Tibial artery (tissue), 4 donors: Measurements from ENCODE around the gene CPOX.

Source experiments
- DNase-seq, 2 donors: peaks; one replicate each; pipeline ENCODE4 v3.0.0-alpha.2; 2019
- H3K27ac ChIP-seq, 2 donors: fragments of 200-600 bp; sonication (generic) in 1 of 2; 1 replicate in 1 of 2; 2 replicates in 1 of 2; pipeline ENCODE4 v1.5.1; 2018 to 2019; ENCODE audit warnings: mild to moderate bottlenecking in 1 of 2
- H3K27me3 ChIP-seq, 2 donors: fragments of 200-600 bp; sonication (generic) in 1 of 2; one replicate each; pipeline versions ENCODE4 v1.5.1 to v1.6.0; 2016 to 2019
- H3K36me3 ChIP-seq, 3 donors: fragments of 200-600 bp; sonication (generic) in 2 of 3; one replicate each; pipeline ENCODE4 v1.5.1; 2016 to 2019; ENCODE audit warnings: mild to moderate bottlenecking in 2 of 3
- H3K4me1 ChIP-seq, 4 donors: fragments of 200-600 bp; sonication (generic) in 2 of 4; 1 replicate in 3 of 4; 2 replicates in 1 of 4; pipeline ENCODE4 v1.5.1; 2016 to 2019
- H3K4me3 ChIP-seq, 2 donors: fragments of 200-600 bp; sonication (generic) in 1 of 2; 1 replicate in 1 of 2; 2 replicates in 1 of 2; pipeline ENCODE4 v1.5.1; 2018 to 2019; ENCODE audit warnings: mild to moderate bottlenecking in 2 of 2
- H3K9me3 ChIP-seq, 3 donors: fragments of 200-600 bp; sonication (generic) in 1 of 3; one replicate each; pipeline ENCODE4 v1.5.1; 2016 to 2019
- intact Hi-C: fragments of 100-400 bp; cut with DNase I; formaldehyde crosslinking; loops from one replicate; pipeline ENCODE4 v1.15.0; 2023; ENCODE audit warnings: low total_unique reads
- TF ChIP-seq, protein P1 (sequence below), 2 experiments: fragments of 200-600 bp in 1 of 2; fragments of 450-650 bp in 1 of 2; IDR thresholded peaks; one replicate each; pipeline ENCODE4 v1.5.1; 2017 to 2019; ENCODE audit warnings: antibody characterized with exemption in 2 of 2, mild to moderate bottlenecking in 1 of 2, moderate library complexity in 1 of 2

The CPOX gene

DNA sequence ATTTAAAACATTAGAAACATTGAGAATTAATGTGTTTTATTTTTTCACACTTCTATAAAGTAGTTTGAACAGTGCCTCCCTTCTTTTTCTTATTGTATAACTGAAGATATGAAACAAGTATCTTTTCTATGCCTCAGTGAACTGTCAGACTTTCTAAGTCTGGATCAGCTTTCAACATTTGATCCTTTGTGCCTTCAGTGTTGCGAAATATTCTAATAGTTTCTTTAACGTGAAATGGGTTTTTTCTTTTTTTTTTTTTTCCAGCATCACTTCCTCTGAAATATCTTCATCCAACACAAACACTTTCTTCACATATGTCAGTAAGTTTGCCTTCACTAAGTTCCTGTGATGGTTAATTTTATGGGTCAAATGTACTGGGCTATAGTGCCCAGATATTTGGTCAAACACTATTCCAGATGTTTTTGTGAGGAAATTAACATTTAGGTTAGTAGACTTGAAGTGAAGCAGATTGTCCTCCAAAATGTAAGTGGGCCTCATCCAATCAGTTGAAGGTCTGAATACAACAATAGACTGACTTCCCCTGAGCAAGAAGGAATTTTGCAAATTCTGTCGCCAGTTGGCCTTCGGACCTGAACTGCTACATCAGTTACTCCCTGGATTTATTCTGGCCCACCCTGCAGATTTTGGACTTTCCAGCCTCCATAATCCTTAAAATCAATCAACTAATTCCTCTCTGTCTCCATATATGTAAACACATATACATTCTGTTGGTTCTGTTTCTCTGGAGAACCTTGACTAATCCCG, 6.4 kb upstream of the CPOX start:
- DNase-seq: no peak
- TF ChIP-seq, protein P1, sequence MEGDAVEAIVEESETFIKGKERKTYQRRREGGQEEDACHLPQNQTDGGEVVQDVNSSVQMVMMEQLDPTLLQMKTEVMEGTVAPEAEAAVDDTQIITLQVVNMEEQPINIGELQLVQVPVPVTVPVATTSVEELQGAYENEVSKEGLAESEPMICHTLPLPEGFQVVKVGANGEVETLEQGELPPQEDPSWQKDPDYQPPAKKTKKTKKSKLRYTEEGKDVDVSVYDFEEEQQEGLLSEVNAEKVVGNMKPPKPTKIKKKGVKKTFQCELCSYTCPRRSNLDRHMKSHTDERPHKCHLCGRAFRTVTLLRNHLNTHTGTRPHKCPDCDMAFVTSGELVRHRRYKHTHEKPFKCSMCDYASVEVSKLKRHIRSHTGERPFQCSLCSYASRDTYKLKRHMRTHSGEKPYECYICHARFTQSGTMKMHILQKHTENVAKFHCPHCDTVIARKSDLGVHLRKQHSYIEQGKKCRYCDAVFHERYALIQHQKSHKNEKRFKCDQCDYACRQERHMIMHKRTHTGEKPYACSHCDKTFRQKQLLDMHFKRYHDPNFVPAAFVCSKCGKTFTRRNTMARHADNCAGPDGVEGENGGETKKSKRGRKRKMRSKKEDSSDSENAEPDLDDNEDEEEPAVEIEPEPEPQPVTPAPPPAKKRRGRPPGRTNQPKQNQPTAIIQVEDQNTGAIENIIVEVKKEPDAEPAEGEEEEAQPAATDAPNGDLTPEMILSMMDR (IDR thresholded peaks at IDR 0.05): no peak
- no peaks in the 10 kb centered on the region for H3K27me3 ChIP-seq
- no peak overlapping the region for H3K4me3 ChIP-seq
- H3K27ac ChIP-seq: no peak overlapping the region
- no peaks in the 10 kb centered on the region for H3K4me1 ChIP-seq
- H3K9me3 ChIP-seq: no peaks in the 10 kb centered on the region
- intact Hi-C loops: loop anchor here (10.0 kb wide), 1 partner anchor 395 kb away; no protein-coding TSS in a partner anchor
- H3K36me3 ChIP-seq: no peaks in the 10 kb centered on the region

DNA sequence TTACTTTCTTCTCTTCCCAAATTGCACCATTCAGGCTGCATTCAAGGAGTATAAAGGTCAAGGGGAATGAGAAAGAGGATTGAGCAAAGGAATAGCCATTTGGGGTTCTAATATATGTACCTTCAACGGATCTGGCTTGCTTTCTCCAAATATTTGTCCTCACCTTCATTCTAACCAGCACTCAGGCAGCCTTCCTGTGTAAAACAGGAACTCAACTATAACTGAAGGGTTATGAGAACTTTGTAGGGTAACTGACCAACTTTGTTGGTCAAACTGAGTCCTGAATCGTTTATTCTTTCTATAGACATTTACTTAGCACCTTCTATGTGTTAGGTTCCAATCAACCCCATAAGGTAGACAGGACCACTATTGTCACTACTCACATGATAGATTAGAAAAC, 5.1 kb upstream of the CPOX start:
- no peak for DNase-seq
- Histone ChIP-seq H3K27me3 (no peaks in the 10 kb centered on the region), H3K4me3 (no peak overlapping the region), H3K36me3 (no peaks in the 10 kb centered on the region), H3K27ac (no peak overlapping the region), H3K4me1 (peaks cover 0 to 4% (median 0%) of the 10 kb centered on the region in 4 donors), H3K9me3 (no peaks in the 10 kb centered on the region)
- TF ChIP-seq, protein P1 (IDR thresholded peaks at IDR 0.05): no peak
- intact Hi-C loops: loop anchor here (10.0 kb wide), 1 partner anchor 396 kb away; no protein-coding TSS in a partner anchor

DNA sequence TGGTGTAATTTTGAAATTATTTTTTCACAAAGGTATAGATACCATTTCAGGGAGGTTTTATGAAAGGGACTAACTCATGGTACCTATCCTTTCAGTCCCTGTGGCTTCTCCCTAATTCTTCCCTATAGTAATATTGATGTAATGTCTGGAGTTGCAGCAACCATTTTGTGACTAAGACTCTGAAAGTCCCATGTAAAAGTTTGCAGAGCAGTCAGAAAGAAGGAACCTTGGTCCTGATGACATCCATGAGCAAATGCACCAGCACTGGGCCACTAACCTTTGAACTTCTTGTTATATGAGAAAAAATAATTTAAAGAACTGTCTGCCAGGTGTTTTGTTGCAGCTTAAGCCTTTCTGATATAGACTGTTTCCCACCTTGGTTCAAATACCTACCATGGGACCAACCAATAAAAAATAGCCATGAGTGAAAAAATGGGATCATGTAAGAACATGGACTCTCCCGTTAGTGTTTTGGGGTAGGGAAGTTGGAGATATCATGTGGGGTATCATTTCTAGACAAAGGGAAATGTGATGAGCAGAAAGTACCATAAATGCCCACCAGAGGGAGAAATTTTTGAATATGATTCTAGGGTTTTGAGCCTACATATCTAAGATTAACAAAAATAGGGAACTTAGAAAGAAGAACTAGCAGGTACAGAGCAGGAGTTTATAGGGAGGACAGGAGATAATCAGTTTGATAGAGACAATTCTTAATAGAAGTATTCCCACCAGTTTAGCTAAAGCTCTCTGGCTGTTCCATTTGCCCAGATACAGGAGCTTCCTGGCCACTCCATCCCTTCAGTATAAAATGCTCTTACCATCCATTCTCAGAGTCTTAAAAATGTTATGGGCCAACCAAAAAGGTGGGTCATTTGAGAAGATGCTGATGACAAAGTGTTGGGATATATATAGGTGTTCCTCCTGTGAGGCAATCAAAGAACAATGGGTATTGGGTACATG, 3.4 kb upstream of the CPOX start:
- Histone ChIP-seq H3K27ac (no peak overlapping the region), H3K9me3 (no peaks in the 10 kb centered on the region), H3K4me3 (no peak overlapping the region), H3K36me3 (no peaks in the 10 kb centered on the region), H3K4me1 (peaks cover 0 to 14% (median 10%) of the 10 kb centered on the region in 4 donors), H3K27me3 (no peaks in the 10 kb centered on the region)
- intact Hi-C loops: loop anchor here (2.0 to 10.0 kb wide), 2 partner anchors 214 to 398 kb away; no protein-coding TSS in a partner anchor
- TF ChIP-seq, protein P1 (IDR thresholded peaks at IDR 0.05): peak; percentile 66 to 67
- DNase-seq: no peak

DNA sequence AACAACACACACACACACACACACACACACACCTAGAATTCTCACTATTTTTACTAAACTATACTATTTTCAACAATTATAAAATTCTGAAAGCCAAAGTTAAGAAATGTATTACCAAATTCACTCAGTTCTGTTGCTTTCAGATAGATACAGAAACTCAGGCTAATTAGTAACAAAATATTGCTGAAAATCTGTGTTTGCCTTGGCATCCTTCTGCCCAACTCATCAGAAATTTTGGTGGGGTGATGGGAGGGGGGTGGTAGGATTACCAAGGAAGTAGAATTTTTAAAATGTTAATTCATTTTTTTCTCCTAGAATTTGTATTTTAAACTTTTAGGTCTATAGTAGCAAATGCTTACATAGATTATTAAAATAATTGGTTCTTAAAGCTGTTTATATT, 2.7 kb upstream of the CPOX start:
- no peaks in the 10 kb centered on the region for H3K27me3 ChIP-seq
- peaks cover 0 to under 1% (median under 1%) of the 10 kb centered on the region in 3 donors for H3K36me3 ChIP-seq
- TF ChIP-seq, protein P1 (IDR thresholded peaks at IDR 0.05): no peak
- H3K4me3 ChIP-seq: no peak overlapping the region
- H3K9me3 ChIP-seq: no peaks in the 10 kb centered on the region
- H3K4me1 ChIP-seq: peaks cover 0 to 19% (median 10%) of the 10 kb centered on the region in 4 donors
- no peak overlapping the region for H3K27ac ChIP-seq
- intact Hi-C loops: loop anchor here (2.0 to 10.0 kb wide), 2 partner anchors 215 to 399 kb away; no protein-coding TSS in a partner anchor
- DNase-seq: no peak

DNA sequence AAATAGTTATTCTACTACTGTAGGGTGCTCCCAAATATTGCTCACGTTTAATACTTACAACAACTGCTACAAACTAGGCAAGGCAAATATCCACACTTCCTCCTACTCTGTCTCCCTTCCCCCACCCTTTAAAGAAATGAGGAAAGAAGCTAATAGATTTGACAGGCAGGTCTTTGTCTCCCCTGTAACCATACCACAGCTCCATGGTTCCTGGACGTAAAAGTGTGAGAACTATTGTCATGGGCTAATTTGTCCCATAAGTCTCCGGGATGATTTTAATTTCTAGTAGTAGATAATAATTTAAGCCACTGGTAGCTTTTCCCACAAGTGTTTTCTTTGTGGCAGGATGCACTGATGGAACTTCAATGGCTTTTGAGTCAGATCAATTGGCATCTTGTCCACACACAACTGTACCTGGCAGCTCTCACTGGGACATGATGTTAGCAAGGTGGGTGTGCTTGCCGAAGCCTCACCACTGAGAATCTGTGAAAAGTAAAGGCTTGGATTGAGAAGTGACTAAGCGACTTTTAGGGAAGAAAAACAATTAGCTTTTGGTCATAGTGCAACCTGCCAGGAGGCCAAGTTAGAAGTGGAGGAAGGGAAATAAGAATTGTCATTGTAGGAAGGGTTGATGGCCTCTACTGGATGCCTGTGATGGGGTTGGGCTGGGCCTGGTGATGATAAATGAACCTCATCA, 1.4 kb upstream of the CPOX start:
- peaks cover 2 to 13% (median 13%) of the 10 kb centered on the region in 3 donors for H3K36me3 ChIP-seq
- H3K9me3 ChIP-seq: no peaks in the 10 kb centered on the region
- no peak overlapping the region for H3K4me3 ChIP-seq
- H3K27me3 ChIP-seq: no peaks in the 10 kb centered on the region
- peaks cover 0 to 19% (median 10%) of the 10 kb centered on the region in 4 donors for H3K4me1 ChIP-seq
- no peak overlapping the region for H3K27ac ChIP-seq
- TF ChIP-seq, protein P1 (IDR thresholded peaks at IDR 0.05): no peak
- intact Hi-C loops: loop anchor here (5.0 to 10.0 kb wide), 2 partner anchors 72 to 400 kb away; partner anchors contain the start of gene CLDND1
- DNase-seq: no peak
